Loucy (cell line): ENCODE results near the gene COIL.

Experiments used
- EZH2phosphoT487 ChIP-seq: fragments of 200-600 bp; IDR thresholded peaks from 2 replicates; pipeline ENCODE4 v1.6.1; 2018; ENCODE audit warnings: antibody characterized with exemption, mild to moderate bottlenecking, moderate library complexity, borderline replicate concordance
- TF ChIP-seq, protein P1 (sequence below): fragments of 200-600 bp; sonication (generic); conservative IDR thresholded peaks from 2 replicates; pipeline ENCODE4 v1.5.1; 2014; ENCODE audit warnings: mild to moderate bottlenecking, antibody characterized with exemption, low read length

DNA sequence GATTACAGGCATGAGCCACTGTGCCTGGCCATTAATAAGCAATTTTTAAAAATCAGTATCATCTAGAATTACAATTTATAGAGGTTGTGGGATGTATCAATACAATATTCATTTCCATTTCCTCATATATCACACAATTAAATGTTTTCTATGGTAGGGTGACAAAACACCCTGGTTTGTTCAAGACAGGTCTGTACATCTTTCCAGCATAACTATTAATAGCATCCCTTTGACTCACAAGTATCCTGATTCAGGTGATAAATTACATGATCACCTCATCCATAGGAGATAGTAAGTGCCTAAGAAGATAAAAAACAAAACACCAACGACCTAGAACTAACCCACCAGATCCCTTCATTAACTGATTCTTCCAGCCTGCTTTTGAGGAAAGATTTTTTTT is 13.1 kb downstream of the COIL start:
- TF ChIP-seq, protein P1, sequence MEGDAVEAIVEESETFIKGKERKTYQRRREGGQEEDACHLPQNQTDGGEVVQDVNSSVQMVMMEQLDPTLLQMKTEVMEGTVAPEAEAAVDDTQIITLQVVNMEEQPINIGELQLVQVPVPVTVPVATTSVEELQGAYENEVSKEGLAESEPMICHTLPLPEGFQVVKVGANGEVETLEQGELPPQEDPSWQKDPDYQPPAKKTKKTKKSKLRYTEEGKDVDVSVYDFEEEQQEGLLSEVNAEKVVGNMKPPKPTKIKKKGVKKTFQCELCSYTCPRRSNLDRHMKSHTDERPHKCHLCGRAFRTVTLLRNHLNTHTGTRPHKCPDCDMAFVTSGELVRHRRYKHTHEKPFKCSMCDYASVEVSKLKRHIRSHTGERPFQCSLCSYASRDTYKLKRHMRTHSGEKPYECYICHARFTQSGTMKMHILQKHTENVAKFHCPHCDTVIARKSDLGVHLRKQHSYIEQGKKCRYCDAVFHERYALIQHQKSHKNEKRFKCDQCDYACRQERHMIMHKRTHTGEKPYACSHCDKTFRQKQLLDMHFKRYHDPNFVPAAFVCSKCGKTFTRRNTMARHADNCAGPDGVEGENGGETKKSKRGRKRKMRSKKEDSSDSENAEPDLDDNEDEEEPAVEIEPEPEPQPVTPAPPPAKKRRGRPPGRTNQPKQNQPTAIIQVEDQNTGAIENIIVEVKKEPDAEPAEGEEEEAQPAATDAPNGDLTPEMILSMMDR: no peak
- no peak for TF ChIP-seq EZH2phosphoT487
